K562 (cell line): ENCODE measurements around the gene ZNF148. TPM values are rescaled to one million over a fixed set of nuclear protein-coding genes. Genes with fewer than 3 reads are reported as not detected.

ENCODE experiments used
- BHLHE40 ChIP-seq: IDR thresholded peaks from 2 replicates; pipeline ENCODE4 v1.6.1; 2011; ENCODE audit warnings: low read length, improper control_type of control experiment
- L3MBTL2 ChIP-seq: fragments of 450-650 bp; IDR thresholded peaks from 2 replicates; pipeline ENCODE4 v1.6.1; 2016; ENCODE audit warnings: mild to moderate bottlenecking, moderate library complexity
- NCOA2 ChIP-seq, 2 experiments: fragments of 450-650 bp; IDR thresholded peaks; 2 replicates each; pipeline ENCODE4 v1.6.1; 2018; ENCODE audit warnings: mild to moderate bottlenecking in 2 of 2, moderate library complexity in 1 of 2; ENCODE audit not compliant: partially characterized antibody in 2 of 2
- SMAD2 ChIP-seq: fragments of 150-350 bp; IDR thresholded peaks from 2 replicates; pipeline ENCODE4 v1.6.1; 2014; ENCODE audit warnings: low read depth, mild to moderate bottlenecking, low read length
- SNRNP70 ChIP-seq: fragments of 200-400 bp; formaldehyde crosslinking; optimal IDR thresholded peaks from 2 replicates; pipeline ENCODE3; 2017; ENCODE audit warnings: low read depth, low read length
- TEAD1 ChIP-seq, 2 experiments: fragments of 450-650 bp in 1 of 2; sonication (generic) in 1 of 2; formaldehyde crosslinking; IDR thresholded peaks; 2 replicates each; pipeline versions ENCODE4 v1.4.0 to v1.8.0; 2020 to 2022; ENCODE audit warnings: mild to moderate bottlenecking in 2 of 2, missing genetic modification reagents in 1 of 2
- ZNF75A ChIP-seq: fragments of 450-650 bp; formaldehyde crosslinking; IDR thresholded peaks from 2 replicates; pipeline ENCODE4 v1.4.0; 2020; ENCODE audit warnings: mild to moderate bottlenecking
- polyA plus RNA-seq, 8 experiments: library from polyadenylated mRNA; depleted of rRNA in 4 of 8; stranded (reverse) in 5 of 8; unstranded in 3 of 8; fragments of >200 nt; fragmentation: Nextera tagmentation in 2 of 8; fragmentation: Illumina TruSeq in 1 of 8; extraction: Ambion mirVana in 2 of 8; extraction: Trizol in 1 of 8; gene quantifications; 2 replicates each; pipeline versions ENCODE4 v1.2.1 to v1.2.3, GENCODE V29; 2011 to 2014; ENCODE audit warnings: inconsistent platforms in 1 of 8, missing spikeins in 1 of 8
- total RNA-seq, 7 experiments: library from RNA; depleted of rRNA in 6 of 7; stranded (reverse); fragments of >200 nt in 6 of 7; fragmentation: Illumina TruSeq in 2 of 7; extraction: Trizol in 2 of 7; gene quantifications; 2 replicates each; pipeline versions ENCODE4 v1.2.1 to v1.2.3, GENCODE V29; 2011 to 2021; ENCODE audit warnings: low replicate concordance in 1 of 7
- TF ChIP-seq, protein P1 (sequence below): fragments of 200-800 bp; sonication (Bioruptor generic); IDR thresholded peaks from 2 replicates; pipeline ENCODE4 v1.6.1; 2016; ENCODE audit warnings: missing genetic modification characterization, missing compliant biosample characterization
- TF ChIP-seq, protein P2 (sequence below): IDR thresholded peaks from 2 replicates; pipeline ENCODE4 v1.6.1; 2014; ENCODE audit warnings: antibody characterized with exemption
- TF ChIP-seq, protein P3 (sequence below): fragments of 450-650 bp; IDR thresholded peaks from 2 replicates; pipeline ENCODE4 v1.6.1; 2016
- TF ChIP-seq, protein P4 (sequence below), 2 experiments: IDR thresholded peaks; 2 replicates each; pipeline ENCODE4 v1.6.1; 2012; ENCODE audit warnings: improper control_type of control experiment in 2 of 2, low read depth in 2 of 2, low read length in 2 of 2, borderline replicate concordance in 1 of 2

Gene ZNF148
- total and polyA plus RNA-seq, 9 of the 15 experiments (the other 6 are each of a cell fraction or from before 2014, with no cell fraction given), result 2.7 to 15.1 (median 8.3) TPM

DNA sequence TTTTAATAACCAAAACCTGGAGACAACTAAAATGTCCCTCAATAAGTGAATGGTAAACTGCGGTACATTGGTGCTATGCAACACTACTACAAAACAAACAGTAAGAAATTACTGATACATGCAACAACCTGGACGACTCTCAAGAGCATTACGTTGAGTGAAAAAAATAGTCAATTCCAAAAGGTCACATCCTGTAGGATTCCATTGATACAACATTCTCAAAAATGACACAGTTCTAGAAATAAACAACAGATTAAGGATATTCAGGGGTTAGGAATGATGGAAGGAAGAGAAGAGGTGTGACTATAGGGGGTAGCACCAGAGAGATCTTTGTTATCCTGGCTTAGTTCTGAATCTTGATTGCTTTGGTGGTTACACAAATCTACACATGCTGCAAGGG, 72.2 kb downstream of the ZNF148 start (continued):
- TF ChIP-seq, protein P1, sequence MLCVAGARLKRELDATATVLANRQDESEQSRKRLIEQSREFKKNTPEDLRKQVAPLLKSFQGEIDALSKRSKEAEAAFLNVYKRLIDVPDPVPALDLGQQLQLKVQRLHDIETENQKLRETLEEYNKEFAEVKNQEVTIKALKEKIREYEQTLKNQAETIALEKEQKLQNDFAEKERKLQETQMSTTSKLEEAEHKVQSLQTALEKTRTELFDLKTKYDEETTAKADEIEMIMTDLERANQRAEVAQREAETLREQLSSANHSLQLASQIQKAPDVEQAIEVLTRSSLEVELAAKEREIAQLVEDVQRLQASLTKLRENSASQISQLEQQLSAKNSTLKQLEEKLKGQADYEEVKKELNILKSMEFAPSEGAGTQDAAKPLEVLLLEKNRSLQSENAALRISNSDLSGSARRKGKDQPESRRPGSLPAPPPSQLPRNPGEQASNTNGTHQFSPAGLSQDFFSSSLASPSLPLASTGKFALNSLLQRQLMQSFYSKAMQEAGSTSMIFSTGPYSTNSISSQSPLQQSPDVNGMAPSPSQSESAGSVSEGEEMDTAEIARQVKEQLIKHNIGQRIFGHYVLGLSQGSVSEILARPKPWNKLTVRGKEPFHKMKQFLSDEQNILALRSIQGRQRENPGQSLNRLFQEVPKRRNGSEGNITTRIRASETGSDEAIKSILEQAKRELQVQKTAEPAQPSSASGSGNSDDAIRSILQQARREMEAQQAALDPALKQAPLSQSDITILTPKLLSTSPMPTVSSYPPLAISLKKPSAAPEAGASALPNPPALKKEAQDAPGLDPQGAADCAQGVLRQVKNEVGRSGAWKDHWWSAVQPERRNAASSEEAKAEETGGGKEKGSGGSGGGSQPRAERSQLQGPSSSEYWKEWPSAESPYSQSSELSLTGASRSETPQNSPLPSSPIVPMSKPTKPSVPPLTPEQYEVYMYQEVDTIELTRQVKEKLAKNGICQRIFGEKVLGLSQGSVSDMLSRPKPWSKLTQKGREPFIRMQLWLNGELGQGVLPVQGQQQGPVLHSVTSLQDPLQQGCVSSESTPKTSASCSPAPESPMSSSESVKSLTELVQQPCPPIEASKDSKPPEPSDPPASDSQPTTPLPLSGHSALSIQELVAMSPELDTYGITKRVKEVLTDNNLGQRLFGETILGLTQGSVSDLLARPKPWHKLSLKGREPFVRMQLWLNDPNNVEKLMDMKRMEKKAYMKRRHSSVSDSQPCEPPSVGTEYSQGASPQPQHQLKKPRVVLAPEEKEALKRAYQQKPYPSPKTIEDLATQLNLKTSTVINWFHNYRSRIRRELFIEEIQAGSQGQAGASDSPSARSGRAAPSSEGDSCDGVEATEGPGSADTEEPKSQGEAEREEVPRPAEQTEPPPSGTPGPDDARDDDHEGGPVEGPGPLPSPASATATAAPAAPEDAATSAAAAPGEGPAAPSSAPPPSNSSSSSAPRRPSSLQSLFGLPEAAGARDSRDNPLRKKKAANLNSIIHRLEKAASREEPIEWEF (CRISPR knock-in tag), result no peak
- TF ChIP-seq L3MBTL2 (no peak), ZNF75A (CRISPR knock-in tag) (no peak), SNRNP70 (no peak), TEAD1 (CRISPR knock-in tag; IDR thresholded peaks at IDR 0.05) (no peak), SMAD2 (no peak), BHLHE40 (no peak), NCOA2 (IDR thresholded peaks at IDR 0.05; ENCODE audit: partially characterized antibody in 2 of 2) (no peak)
- TF ChIP-seq, protein P2, sequence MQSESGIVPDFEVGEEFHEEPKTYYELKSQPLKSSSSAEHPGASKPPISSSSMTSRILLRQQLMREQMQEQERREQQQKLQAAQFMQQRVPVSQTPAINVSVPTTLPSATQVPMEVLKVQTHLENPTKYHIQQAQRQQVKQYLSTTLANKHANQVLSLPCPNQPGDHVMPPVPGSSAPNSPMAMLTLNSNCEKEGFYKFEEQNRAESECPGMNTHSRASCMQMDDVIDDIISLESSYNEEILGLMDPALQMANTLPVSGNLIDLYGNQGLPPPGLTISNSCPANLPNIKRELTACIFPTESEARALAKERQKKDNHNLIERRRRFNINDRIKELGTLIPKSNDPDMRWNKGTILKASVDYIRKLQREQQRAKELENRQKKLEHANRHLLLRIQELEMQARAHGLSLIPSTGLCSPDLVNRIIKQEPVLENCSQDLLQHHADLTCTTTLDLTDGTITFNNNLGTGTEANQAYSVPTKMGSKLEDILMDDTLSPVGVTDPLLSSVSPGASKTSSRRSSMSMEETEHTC, result no peak
- TF ChIP-seq, protein P3, sequence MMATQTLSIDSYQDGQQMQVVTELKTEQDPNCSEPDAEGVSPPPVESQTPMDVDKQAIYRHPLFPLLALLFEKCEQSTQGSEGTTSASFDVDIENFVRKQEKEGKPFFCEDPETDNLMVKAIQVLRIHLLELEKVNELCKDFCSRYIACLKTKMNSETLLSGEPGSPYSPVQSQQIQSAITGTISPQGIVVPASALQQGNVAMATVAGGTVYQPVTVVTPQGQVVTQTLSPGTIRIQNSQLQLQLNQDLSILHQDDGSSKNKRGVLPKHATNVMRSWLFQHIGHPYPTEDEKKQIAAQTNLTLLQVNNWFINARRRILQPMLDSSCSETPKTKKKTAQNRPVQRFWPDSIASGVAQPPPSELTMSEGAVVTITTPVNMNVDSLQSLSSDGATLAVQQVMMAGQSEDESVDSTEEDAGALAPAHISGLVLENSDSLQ, result no peak
- TF ChIP-seq, protein P4, sequence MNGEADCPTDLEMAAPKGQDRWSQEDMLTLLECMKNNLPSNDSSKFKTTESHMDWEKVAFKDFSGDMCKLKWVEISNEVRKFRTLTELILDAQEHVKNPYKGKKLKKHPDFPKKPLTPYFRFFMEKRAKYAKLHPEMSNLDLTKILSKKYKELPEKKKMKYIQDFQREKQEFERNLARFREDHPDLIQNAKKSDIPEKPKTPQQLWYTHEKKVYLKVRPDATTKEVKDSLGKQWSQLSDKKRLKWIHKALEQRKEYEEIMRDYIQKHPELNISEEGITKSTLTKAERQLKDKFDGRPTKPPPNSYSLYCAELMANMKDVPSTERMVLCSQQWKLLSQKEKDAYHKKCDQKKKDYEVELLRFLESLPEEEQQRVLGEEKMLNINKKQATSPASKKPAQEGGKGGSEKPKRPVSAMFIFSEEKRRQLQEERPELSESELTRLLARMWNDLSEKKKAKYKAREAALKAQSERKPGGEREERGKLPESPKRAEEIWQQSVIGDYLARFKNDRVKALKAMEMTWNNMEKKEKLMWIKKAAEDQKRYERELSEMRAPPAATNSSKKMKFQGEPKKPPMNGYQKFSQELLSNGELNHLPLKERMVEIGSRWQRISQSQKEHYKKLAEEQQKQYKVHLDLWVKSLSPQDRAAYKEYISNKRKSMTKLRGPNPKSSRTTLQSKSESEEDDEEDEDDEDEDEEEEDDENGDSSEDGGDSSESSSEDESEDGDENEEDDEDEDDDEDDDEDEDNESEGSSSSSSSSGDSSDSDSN (IDR thresholded peaks at IDR 0.05; ENCODE audit: borderline replicate concordance in 1 of 2, low read depth in 2 of 2, low read length in 2 of 2), result no peak
